ENCODE measurements around the gene KDELR3.

Gene KDELR3

GRCh38 chr22:38523479-38523878 is 55.6 kb downstream of the KDELR3 start:
- no peak for DNase-seq

- DNase-seq: no peak
These were observed 56.5 kb downstream of the KDELR3 start for GRCh38 chr22:38524429-38524828.

GRCh38 chr22:38531251-38531938 is 63.5 kb downstream of the KDELR3 start:
- DNase-seq: no peak
